HG02852 (cell line): ENCODE measurements around the gene MGLL.

Experiments used
- ATAC-seq: cut with Tn5 transposase; IDR thresholded peaks from one replicate; pipeline ENCODE4 v1.9.1; 2021; ENCODE audit warnings: mild to moderate bottlenecking, moderate library complexity; ENCODE audit not compliant: unreplicated experiment

Gene MGLL

GRCh38 chr3:127790882-127791183, 31.5 kb downstream of the MGLL start:
- ATAC-seq: no peak

DNA sequence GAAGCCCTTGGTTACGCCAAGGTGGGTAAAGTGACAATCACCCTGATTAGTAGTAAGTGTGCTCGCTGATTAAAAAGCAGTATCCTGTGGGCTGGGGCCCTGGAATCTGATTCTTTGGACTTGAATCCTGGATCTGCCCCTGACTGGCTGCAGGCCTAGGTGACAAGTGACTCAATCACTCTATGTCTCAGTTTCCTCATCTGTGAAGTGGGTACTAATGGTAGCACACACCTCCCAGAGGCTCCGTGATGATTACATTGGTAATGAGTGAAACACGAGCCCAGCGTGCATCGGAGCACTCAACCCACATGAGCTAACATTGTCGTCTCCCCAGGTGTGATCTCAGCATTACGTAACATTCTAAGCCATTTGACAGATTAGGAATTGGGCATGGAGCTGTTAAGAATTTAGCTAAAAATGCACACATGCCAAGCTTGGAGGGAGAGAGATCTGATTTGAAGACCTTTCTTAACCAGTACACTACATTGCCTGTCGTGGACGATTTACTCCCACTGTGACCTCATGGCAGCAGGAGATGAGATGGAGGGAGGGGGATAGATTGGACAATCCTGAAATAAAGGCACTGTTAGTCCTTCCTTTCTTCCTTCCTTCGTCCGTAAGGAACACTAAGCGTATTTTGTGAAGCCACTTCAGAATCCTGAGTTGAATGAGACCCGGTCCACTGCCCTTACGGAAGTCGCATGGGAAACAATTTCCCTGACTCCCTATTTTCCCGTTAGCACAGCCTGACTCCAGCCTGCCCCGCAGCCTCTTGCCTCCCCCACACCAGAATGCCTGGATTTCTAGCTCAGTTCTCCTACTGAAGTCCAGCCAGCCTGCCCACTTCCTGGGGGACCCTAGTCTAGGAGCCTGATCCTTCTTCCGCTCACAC, 32.1 kb downstream of the MGLL start:
- no peak for ATAC-seq

GRCh38 chr3:127789051-127789450, 33.3 kb downstream of the MGLL start:
- ATAC-seq: no peak

DNA sequence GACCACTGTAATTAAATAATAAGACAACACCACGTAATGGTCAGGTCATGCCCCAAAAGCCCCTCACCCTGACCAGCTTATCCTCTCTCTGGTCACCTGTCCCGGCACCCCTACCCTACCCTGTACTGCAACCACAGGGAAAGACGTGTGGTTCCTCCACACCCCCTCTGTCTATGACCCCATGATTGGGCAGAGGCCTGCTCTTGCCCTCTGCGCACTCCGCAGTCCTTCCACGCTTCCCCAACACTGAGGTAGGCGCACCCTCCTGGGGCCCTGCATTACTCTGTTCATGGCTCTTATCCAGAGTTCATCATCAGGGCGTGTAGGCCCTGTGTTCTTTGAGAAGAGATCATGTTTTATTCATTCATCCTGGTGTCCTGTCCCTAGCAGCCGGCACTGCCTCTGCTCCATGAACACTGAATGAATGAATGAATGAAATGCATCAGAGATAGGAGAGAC, 33.8 kb downstream of the MGLL start:
- ATAC-seq: no peak

GRCh38 chr3:127787571-127788365, 34.5 kb downstream of the MGLL start:
- no peak for ATAC-seq

GRCh38 chr3:127787071-127787490, 35.2 kb downstream of the MGLL start:
- ATAC-seq: no peak

GRCh38 chr3:127786353-127787070, 35.8 kb downstream of the MGLL start:
- ATAC-seq: no peak

GRCh38 chr3:127785711-127786265, 36.5 kb downstream of the MGLL start:
- ATAC-seq: no peak

- no peak for ATAC-seq
Observed at GRCh38 chr3:127784865-127785710, 37.2 kb downstream of the MGLL start.

GRCh38 chr3:127784283-127784682, 38.0 kb downstream of the MGLL start:
- no peak for ATAC-seq

- no peak for ATAC-seq
Observed at GRCh38 chr3:127783642-127784160, 38.6 kb downstream of the MGLL start.

- no peak for ATAC-seq
Observed at GRCh38 chr3:127783166-127783565, 39.1 kb downstream of the MGLL start.

DNA sequence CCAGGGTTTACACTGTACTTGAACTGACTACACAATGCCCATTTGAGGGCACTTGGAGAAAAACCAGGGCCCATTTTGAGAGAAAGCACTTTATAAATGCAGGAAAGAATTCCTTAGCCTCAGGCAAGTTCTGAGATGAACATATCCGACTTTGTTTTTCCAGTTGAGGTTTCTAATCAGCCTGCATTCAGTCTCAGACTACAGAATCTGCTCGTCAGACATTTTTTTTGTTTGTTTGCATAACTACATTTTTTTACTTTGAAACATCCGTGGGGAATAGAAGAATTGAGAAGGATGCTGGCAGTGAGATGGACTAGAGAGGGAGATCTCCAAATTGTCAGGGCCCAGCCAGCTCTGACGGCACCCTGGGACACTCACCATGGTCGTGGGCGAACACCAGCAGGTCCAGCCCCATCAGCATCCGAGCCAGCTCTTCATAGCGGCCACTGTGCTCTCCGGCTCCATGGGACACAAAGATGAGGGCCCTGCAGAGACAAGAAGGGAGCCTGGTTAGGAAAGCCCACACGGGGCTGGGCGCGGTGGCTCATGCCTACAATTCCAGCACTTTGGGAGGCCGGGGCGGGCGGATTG, 40.8 kb downstream of the MGLL start:
- ATAC-seq: no peak

DNA sequence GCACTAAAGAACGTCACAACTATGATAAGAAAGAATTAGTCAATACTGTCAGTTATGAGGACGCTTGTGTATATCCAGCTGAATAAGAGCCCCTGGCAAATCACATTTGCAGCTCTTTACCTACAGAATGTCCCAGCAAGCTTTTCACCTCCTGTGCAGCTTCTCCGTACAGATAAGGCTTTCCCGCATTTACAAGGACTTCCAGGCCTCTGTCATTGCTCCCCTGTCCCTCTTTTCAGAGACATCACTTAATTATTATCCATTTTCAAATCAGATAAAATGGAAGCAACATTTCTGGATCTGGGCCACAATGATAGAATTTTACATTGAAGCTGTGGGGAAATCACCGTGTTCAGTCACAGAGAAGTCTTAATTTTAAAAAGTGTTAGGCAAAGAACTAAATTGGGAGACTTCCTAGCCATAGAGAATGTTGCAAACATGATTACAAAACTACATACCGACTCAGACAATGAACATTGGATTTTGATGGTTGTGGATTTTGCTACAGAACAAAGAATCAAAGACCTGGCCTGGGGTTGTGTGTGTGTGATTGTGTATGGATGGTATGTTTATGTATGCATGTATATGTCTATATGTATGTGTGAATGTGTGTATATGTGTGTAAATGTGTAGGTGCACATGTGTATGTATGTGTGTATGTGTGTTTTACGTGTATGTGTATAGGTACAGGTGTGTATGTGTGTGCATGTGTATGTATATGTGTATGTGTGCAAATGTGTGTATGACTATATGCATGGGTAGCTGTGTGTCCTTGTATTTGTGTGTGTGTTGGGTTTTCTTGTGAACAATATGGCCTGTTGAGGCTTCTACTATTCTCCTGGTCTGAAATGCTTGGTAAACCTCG, 41.5 kb downstream of the MGLL start:
- no peak for ATAC-seq

DNA sequence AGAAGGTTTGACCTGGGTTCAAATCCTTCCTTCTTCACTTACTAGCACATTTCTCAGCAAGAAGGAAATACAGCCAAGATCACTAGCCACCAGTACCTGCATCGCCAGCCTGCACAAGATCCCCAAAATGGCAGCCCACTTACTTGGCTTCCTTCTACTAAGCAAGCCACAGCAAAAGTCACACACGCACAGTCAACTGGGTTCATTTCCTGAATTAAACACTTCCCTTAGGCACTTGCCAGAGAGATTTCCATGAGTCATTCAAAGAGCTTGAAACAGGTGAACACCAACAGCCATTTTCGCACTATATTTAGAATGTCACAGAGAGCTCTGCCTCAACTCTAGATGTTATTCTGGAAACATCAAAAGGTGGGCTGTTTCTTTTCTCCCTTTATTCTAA, 42.6 kb downstream of the MGLL start:
- no peak for ATAC-seq

DNA sequence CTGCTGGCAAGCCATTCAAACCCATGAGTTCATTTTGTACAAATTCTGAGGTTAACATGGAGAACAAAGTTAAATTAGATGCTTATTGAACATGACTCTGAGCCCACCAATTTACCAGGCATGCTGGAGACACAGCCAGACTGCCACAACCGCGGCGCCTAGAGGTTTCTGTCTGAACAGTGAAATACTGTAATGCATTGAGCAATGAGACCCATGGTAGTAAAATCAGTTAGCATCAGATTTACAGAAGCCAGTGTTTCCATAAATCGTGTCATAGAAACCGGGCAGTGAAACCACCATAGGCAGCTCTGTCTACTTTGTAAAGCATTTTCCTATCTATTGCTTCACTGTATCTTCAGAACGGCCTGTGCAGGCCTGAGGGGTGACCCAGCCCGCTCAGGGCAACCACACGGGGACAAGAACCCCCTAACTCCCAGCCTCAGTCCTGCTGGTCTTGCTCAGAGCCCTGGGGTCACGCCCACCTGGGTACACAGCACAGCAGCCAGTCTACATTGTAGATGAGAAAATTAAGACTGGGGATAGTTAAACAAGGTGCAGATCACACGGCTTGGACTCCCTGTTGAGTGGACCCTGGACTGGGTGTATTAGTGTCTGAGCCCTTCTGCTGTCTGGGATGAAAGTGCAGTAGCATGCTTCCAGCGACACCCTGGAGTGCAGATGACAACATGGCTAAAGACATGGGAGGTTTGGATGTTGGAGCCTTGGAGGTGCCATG, 44.2 kb downstream of the MGLL start:
- ATAC-seq: no peak

GRCh38 chr3:127777332-127777731, 45.0 kb downstream of the MGLL start:
- ATAC-seq: no peak

DNA sequence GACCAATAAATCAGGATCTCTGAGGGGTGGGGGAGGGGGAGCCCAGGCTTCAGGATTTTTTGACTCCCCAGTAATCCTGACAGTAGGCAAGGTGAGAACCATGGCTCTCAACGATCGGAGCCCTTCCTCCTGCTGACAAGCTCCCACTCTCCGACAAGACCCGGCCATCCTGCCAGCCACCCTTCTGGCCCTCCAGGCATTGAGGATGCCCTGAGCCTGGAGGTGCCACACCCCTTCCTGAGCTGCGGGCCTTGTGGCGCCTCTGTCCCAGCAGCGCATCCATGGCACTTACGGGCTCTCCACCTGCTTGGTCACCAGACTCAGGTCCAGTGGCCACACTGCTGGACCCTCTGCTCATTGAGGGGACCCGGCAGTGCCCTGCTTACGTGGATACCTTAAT, 46.0 kb downstream of the MGLL start:
- no peak for ATAC-seq
